Gastrocnemius medialis (tissue), 4 donors: ENCODE results near the gene TMEM253.

Source experiments
- CTCF ChIP-seq, 5 experiments: fragments of 450-650 bp in 3 of 5; fragments of 200-600 bp in 2 of 5; sonication (generic) in 2 of 5; IDR thresholded peaks in 4 of 5; conservative IDR thresholded peaks in 1 of 5; 1 replicate in 4 of 5; 2 replicates in 1 of 5; pipeline ENCODE4 v1.5.1; 2016 to 2019; ENCODE audit warnings: antibody characterized with exemption in 5 of 5, mild to moderate bottlenecking in 3 of 5, moderate library complexity in 3 of 5
- POLR2A ChIP-seq, 2 donors: fragments of 450-650 bp; IDR thresholded peaks; one replicate each; pipeline ENCODE4 v1.6.1; 2017; ENCODE audit warnings: antibody characterized with exemption in 2 of 2, mild to moderate bottlenecking in 2 of 2, moderate library complexity in 2 of 2

- TF ChIP-seq CTCF (IDR thresholded peaks at IDR 0.05 in 4 of 5, conservative IDR thresholded peaks at IDR 0.05 in 1 of 5): no peak
- no peak for TF ChIP-seq POLR2A (IDR thresholded peaks at IDR 0.05)
Measured at GRCh38 chr14:21061347-21061668, 39.6 kb upstream of the TMEM253 start.
